Activated T-helper 17 cell treated with anti-CD3 and anti-CD28 coated beads, Interleukin-2, amount 50 U/mL, for 72 hours (primary cell): ENCODE data around the gene CCM2. TPM values are rescaled to one million over a fixed set of nuclear protein-coding genes. Genes with fewer than 3 reads are reported as not detected.

ENCODE experiments used
- ATAC-seq: fragments of 150-1000 bp; cut with Tn5 transposase; replicated peaks from 2 replicates; pipeline ENCODE4 v1.10.0; 2021; ENCODE audit warnings: mild to moderate bottlenecking, moderate library complexity
- H3K27ac Mint-ChIP-seq: one replicate; pipeline ENCODE4 v1.8.0; 2022; ENCODE audit warnings: mixed read lengths
- H3K27me3 Mint-ChIP-seq: one replicate; pipeline ENCODE4 v1.8.0; 2022; ENCODE audit warnings: mixed read lengths
- H3K36me3 Mint-ChIP-seq: one replicate; pipeline ENCODE4 v1.8.0; 2022; ENCODE audit warnings: low read depth, mild to moderate bottlenecking, mixed read lengths
- H3K4me1 Mint-ChIP-seq: one replicate; pipeline ENCODE4 v1.8.0; 2022; ENCODE audit warnings: mixed read lengths
- H3K4me3 Mint-ChIP-seq: one replicate; pipeline ENCODE4 v1.8.0; 2022; ENCODE audit warnings: mild to moderate bottlenecking, mixed read lengths
- H3K9me3 Mint-ChIP-seq: one replicate; pipeline ENCODE4 v1.8.0; 2022; ENCODE audit warnings: mixed read lengths
- total RNA-seq, 2 donors: library from RNA; stranded (reverse); gene quantifications; one replicate each; pipeline ENCODE4 v1.2.3, GENCODE V29; 2022

The CCM2 gene
- total RNA-seq, 2 donors from 2014 or later: 69.8 to 79.3 TPM

- no peak for ATAC-seq
- Mint-ChIP-seq H3K27ac (no peak overlapping the region), H3K4me3 (no peak overlapping the region), H3K36me3 (peaks cover 78% of the 10 kb centered on the region), H3K27me3 (no peaks in the 10 kb centered on the region), H3K4me1 (peaks cover 12% of the 10 kb centered on the region), H3K9me3 (no peaks in the 10 kb centered on the region)
Observed at GRCh38 chr7:44965441-44965903, 34.5 kb upstream of the CCM2 start.

- Mint-ChIP-seq H3K4me3 (no peak overlapping the region), H3K27me3 (no peaks in the 10 kb centered on the region), H3K9me3 (no peaks in the 10 kb centered on the region), H3K36me3 (peaks cover 82% of the 10 kb centered on the region), H3K4me1 (peaks cover 10% of the 10 kb centered on the region), H3K27ac (peak overlapping the region; percentile 59)
- no peak for ATAC-seq
Observed at GRCh38 chr7:44965937-44966730, 33.9 kb upstream of the CCM2 start.

GRCh38 chr7:44966731-44967538 is 33.1 kb upstream of the CCM2 start:
- H3K27me3 Mint-ChIP-seq: no peaks in the 10 kb centered on the region
- ATAC-seq: no peak
- peaks cover 12% of the 10 kb centered on the region for H3K4me1 Mint-ChIP-seq
- peak overlapping the region; percentile 88 for H3K27ac Mint-ChIP-seq
- H3K9me3 Mint-ChIP-seq: no peaks in the 10 kb centered on the region
- H3K4me3 Mint-ChIP-seq: no peak overlapping the region
- peaks cover 90% of the 10 kb centered on the region for H3K36me3 Mint-ChIP-seq

GRCh38 chr7:44967571-44968446 is 32.2 kb upstream of the CCM2 start:
- H3K4me1 Mint-ChIP-seq: peaks cover 17% of the 10 kb centered on the region
- no peaks in the 10 kb centered on the region for H3K9me3 Mint-ChIP-seq
- H3K27ac Mint-ChIP-seq: peak overlapping the region; percentile 88
- no peaks in the 10 kb centered on the region for H3K27me3 Mint-ChIP-seq
- H3K4me3 Mint-ChIP-seq: peak overlapping the region; percentile 31
- no peak for ATAC-seq
- peaks cover 98% of the 10 kb centered on the region for H3K36me3 Mint-ChIP-seq

GRCh38 chr7:44969049-44969700 is 30.8 kb upstream of the CCM2 start:
- Mint-ChIP-seq H3K27me3 (no peaks in the 10 kb centered on the region), H3K9me3 (no peaks in the 10 kb centered on the region), H3K27ac (peak overlapping the region; percentile 88), H3K4me3 (no peak overlapping the region), H3K36me3 (peaks cover 100% of the 10 kb centered on the region), H3K4me1 (peaks cover 17% of the 10 kb centered on the region)
- ATAC-seq: no peak

GRCh38 chr7:44969701-44970522 is 30.1 kb upstream of the CCM2 start:
- Mint-ChIP-seq H3K9me3 (no peaks in the 10 kb centered on the region), H3K4me1 (peaks cover 17% of the 10 kb centered on the region), H3K27me3 (no peaks in the 10 kb centered on the region), H3K36me3 (peaks cover 100% of the 10 kb centered on the region), H3K4me3 (no peak overlapping the region), H3K27ac (no peak overlapping the region)
- no peak for ATAC-seq

- H3K27me3 Mint-ChIP-seq: no peaks in the 10 kb centered on the region
- H3K36me3 Mint-ChIP-seq: peaks cover 100% of the 10 kb centered on the region
- peaks cover 17% of the 10 kb centered on the region for H3K4me1 Mint-ChIP-seq
- ATAC-seq: no peak
- H3K9me3 Mint-ChIP-seq: no peaks in the 10 kb centered on the region
- H3K4me3 Mint-ChIP-seq: no peak overlapping the region
- H3K27ac Mint-ChIP-seq: no peak overlapping the region
Observed at GRCh38 chr7:44970523-44971051, 29.4 kb upstream of the CCM2 start.

- H3K4me1 Mint-ChIP-seq: peaks cover 12% of the 10 kb centered on the region
- H3K9me3 Mint-ChIP-seq: no peaks in the 10 kb centered on the region
- ATAC-seq: no peak
- H3K36me3 Mint-ChIP-seq: peaks cover 100% of the 10 kb centered on the region
- H3K27me3 Mint-ChIP-seq: no peaks in the 10 kb centered on the region
- peak overlapping the region; percentile 80 for H3K27ac Mint-ChIP-seq
- H3K4me3 Mint-ChIP-seq: peak overlapping the region; percentile 99
Observed at GRCh38 chr7:44971188-44971901, 28.7 kb upstream of the CCM2 start.

- Mint-ChIP-seq H3K27me3 (no peaks in the 10 kb centered on the region), H3K27ac (peak overlapping the region; percentile 80), H3K9me3 (no peaks in the 10 kb centered on the region), H3K4me3 (peak overlapping the region; percentile 99), H3K36me3 (peaks cover 100% of the 10 kb centered on the region), H3K4me1 (peaks cover 12% of the 10 kb centered on the region)
- no peak for ATAC-seq
Observed at GRCh38 chr7:44971902-44972441, 28.0 kb upstream of the CCM2 start.

- Mint-ChIP-seq H3K4me3 (peak overlapping the region; percentile 99), H3K27me3 (no peaks in the 10 kb centered on the region), H3K4me1 (peaks cover 12% of the 10 kb centered on the region), H3K9me3 (no peaks in the 10 kb centered on the region), H3K27ac (peak overlapping the region; percentile 80), H3K36me3 (peaks cover 100% of the 10 kb centered on the region)
- no peak for ATAC-seq
Observed at GRCh38 chr7:44972562-44972961, 27.4 kb upstream of the CCM2 start.

GRCh38 chr7:44973610-44974401 is 26.2 kb upstream of the CCM2 start:
- Mint-ChIP-seq H3K4me3 (peak overlapping the region; percentile 99), H3K36me3 (peaks cover 100% of the 10 kb centered on the region), H3K9me3 (no peaks in the 10 kb centered on the region), H3K27ac (peak overlapping the region; percentile 95), H3K4me1 (peaks cover 7% of the 10 kb centered on the region), H3K27me3 (no peaks in the 10 kb centered on the region)
- ATAC-seq: no peak

GRCh38 chr7:44974549-44974948 is 25.5 kb upstream of the CCM2 start:
- Mint-ChIP-seq H3K27ac (peak overlapping the region; percentile 95), H3K9me3 (no peaks in the 10 kb centered on the region), H3K36me3 (peaks cover 100% of the 10 kb centered on the region), H3K27me3 (no peaks in the 10 kb centered on the region), H3K4me1 (peaks cover 7% of the 10 kb centered on the region), H3K4me3 (peak overlapping the region; percentile 99)
- no peak for ATAC-seq
